Measurements from ENCODE around the gene FNIP2. TPM values are rescaled to one million over a fixed set of nuclear protein-coding genes. Genes with fewer than 3 reads are reported as not detected.
"Not testable (repeated sequence)": the region's sequence is repeated elsewhere in the genome, so short reads cannot be mapped to it uniquely, and the experiment has no call there.

FNIP2 gene
- polyA plus RNA-seq, 1 of the 3 experiments (the other 2 are of a cell fraction): 0.97 TPM

- H3K27ac ChIP-seq (ENCODE audit: low read depth in 2 of 2, low read length in 1 of 2); H3K4me2 ChIP-seq; H3K4me3 ChIP-seq (ENCODE audit: low read depth in 2 of 2, low read length in 1 of 2); H3K9ac ChIP-seq; H3K27me3 ChIP-seq (ENCODE audit: insufficient read depth); DNase-seq; H3K79me2 ChIP-seq (ENCODE audit: insufficient read depth); H3K4me1 ChIP-seq (ENCODE audit: control insufficient read depth in 1 of 2, insufficient read depth in 2 of 2, low read depth in 1 of 2, low read length in 1 of 2); H2AFZ ChIP-seq (ENCODE audit: low read depth); CTCF ChIA-PET; H4K20me1 ChIP-seq (ENCODE audit: insufficient read depth); H3K9me3 ChIP-seq; POLR2A ChIA-PET; H3F3A ChIP-seq (replicated peaks; ENCODE audit: insufficient read depth); H3K36me3 ChIP-seq (replicated peaks in 1 of 2; ENCODE audit: control insufficient read depth in 1 of 2, insufficient read depth in 2 of 2, low read length in 1 of 2); H3K9me2 ChIP-seq: not testable (repeated sequence)
- WGBS (ENCODE audit: low lambda C conversion rate): 63% methylated on average over 8 of the region's 8 CpGs
Measured at GRCh38 chr4:158920452-158920996, 151.7 kb downstream of the FNIP2 start.

- H3K4me2 ChIP-seq; H3K9ac ChIP-seq; H3K9me3 ChIP-seq; H3F3A ChIP-seq (replicated peaks; ENCODE audit: insufficient read depth); H2AFZ ChIP-seq (ENCODE audit: low read depth); H3K4me1 ChIP-seq (ENCODE audit: control insufficient read depth in 1 of 2, insufficient read depth in 2 of 2, low read depth in 1 of 2, low read length in 1 of 2); H3K27me3 ChIP-seq (ENCODE audit: insufficient read depth); H3K9me2 ChIP-seq; H4K20me1 ChIP-seq (ENCODE audit: insufficient read depth); CTCF ChIA-PET; H3K79me2 ChIP-seq (ENCODE audit: insufficient read depth); H3K27ac ChIP-seq (ENCODE audit: low read depth in 2 of 2, low read length in 1 of 2); DNase-seq; H3K36me3 ChIP-seq (replicated peaks in 1 of 2; ENCODE audit: control insufficient read depth in 1 of 2, insufficient read depth in 2 of 2, low read length in 1 of 2); H3K4me3 ChIP-seq (ENCODE audit: low read depth in 2 of 2, low read length in 1 of 2): not testable (repeated sequence)
- POLR2A ChIA-PET: interaction anchor here (1.0 to 1.2 kb wide), 2 partner anchors 21 to 26 kb away, joined by 3 read pairs; no protein-coding TSS in a partner anchor
- WGBS (ENCODE audit: low lambda C conversion rate): 84% methylated on average over 7 of the region's 19 CpGs
Measured at GRCh38 chr4:158927774-158928173, 158.9 kb downstream of the FNIP2 start.

GRCh38 chr4:158929939-158930638 lies 161.3 kb downstream of the FNIP2 start:
- Histone ChIP-seq H3K27ac (ENCODE audit: low read depth in 2 of 2, low read length in 1 of 2) (no peak overlapping the region), H3K4me2 (no peak overlapping the region), H3K4me1 (ENCODE audit: control insufficient read depth in 1 of 2, insufficient read depth in 2 of 2, low read depth in 1 of 2, low read length in 1 of 2) (no peaks in the 10 kb centered on the region), H3K79me2 (ENCODE audit: insufficient read depth) (no peaks in the 10 kb centered on the region), H4K20me1 (ENCODE audit: insufficient read depth) (no peaks in the 10 kb centered on the region), H3K27me3 (ENCODE audit: insufficient read depth) (no peaks in the 10 kb centered on the region), H3K4me3 (ENCODE audit: low read depth in 2 of 2, low read length in 1 of 2) (no peak overlapping the region), H3F3A (replicated peaks; ENCODE audit: insufficient read depth) (no peaks in the 10 kb centered on the region), H3K9me3 (no peaks in the 10 kb centered on the region), H2AFZ (ENCODE audit: low read depth) (0 out of 2 replicates have a peak overlapping the region, but pooled peaks have one; percentile 6), H3K36me3 (replicated peaks in 1 of 2; ENCODE audit: control insufficient read depth in 1 of 2, insufficient read depth in 2 of 2, low read length in 1 of 2) (no peaks in the 10 kb centered on the region), H3K9me2 (no peaks in the 10 kb centered on the region), H3K9ac (no peak overlapping the region)
- DNase-seq: no peak
- CTCF ChIA-PET: no interaction called here
- POLR2A ChIA-PET: no interaction called here
- 60% methylated on average over 5 of the region's 5 CpGs for WGBS (ENCODE audit: low lambda C conversion rate)
- TF ChIP-seq TEAD4 (IDR thresholded peaks at IDR 0.05; ENCODE audit: borderline replicate concordance, insufficient read depth) (no peak), TCF12 (IDR thresholded peaks at IDR 0.05) (no peak), GATA2 (CRISPR knock-in tag; IDR thresholded peaks at IDR 0.05) (no peak), SIN3A (IDR thresholded peaks at IDR 0.05; ENCODE audit: borderline replicate concordance, low read depth, low read length) (no peak), YY1 (IDR thresholded peaks at IDR 0.05; ENCODE audit: low read depth) (no peak), FOSL2 (IDR thresholded peaks at IDR 0.05; ENCODE audit: borderline replicate concordance, low read depth) (no peak), NFIC (IDR thresholded peaks at IDR 0.05; ENCODE audit: borderline replicate concordance) (no peak), GABPA (IDR thresholded peaks at IDR 0.05; ENCODE audit: low read depth) (no peak), SMC3 (IDR thresholded peaks at IDR 0.05; ENCODE audit: low read depth, low read length) (no peak), RCOR1 (IDR thresholded peaks at IDR 0.05; ENCODE audit: low read length) (no peak), FOXJ3 (CRISPR knock-in tag; IDR thresholded peaks at IDR 0.05) (no peak), RAD21 (IDR thresholded peaks at IDR 0.05; ENCODE audit: low read length) (no peak), NRF1 (IDR thresholded peaks at IDR 0.05; ENCODE audit: low read depth, low read length) (no peak), POLR2AphosphoS5 (IDR thresholded peaks at IDR 0.05; ENCODE audit: low read depth, low read length) (no peak)
- TF ChIP-seq, protein P1, sequence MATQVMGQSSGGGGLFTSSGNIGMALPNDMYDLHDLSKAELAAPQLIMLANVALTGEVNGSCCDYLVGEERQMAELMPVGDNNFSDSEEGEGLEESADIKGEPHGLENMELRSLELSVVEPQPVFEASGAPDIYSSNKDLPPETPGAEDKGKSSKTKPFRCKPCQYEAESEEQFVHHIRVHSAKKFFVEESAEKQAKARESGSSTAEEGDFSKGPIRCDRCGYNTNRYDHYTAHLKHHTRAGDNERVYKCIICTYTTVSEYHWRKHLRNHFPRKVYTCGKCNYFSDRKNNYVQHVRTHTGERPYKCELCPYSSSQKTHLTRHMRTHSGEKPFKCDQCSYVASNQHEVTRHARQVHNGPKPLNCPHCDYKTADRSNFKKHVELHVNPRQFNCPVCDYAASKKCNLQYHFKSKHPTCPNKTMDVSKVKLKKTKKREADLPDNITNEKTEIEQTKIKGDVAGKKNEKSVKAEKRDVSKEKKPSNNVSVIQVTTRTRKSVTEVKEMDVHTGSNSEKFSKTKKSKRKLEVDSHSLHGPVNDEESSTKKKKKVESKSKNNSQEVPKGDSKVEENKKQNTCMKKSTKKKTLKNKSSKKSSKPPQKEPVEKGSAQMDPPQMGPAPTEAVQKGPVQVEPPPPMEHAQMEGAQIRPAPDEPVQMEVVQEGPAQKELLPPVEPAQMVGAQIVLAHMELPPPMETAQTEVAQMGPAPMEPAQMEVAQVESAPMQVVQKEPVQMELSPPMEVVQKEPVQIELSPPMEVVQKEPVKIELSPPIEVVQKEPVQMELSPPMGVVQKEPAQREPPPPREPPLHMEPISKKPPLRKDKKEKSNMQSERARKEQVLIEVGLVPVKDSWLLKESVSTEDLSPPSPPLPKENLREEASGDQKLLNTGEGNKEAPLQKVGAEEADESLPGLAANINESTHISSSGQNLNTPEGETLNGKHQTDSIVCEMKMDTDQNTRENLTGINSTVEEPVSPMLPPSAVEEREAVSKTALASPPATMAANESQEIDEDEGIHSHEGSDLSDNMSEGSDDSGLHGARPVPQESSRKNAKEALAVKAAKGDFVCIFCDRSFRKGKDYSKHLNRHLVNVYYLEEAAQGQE (IDR thresholded peaks at IDR 0.05; ENCODE audit: low read depth, low read length): no peak
- TF ChIP-seq, protein P2, sequence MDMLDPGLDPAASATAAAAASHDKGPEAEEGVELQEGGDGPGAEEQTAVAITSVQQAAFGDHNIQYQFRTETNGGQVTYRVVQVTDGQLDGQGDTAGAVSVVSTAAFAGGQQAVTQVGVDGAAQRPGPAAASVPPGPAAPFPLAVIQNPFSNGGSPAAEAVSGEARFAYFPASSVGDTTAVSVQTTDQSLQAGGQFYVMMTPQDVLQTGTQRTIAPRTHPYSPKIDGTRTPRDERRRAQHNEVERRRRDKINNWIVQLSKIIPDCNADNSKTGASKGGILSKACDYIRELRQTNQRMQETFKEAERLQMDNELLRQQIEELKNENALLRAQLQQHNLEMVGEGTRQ (IDR thresholded peaks at IDR 0.05; ENCODE audit: borderline replicate concordance, low read depth, low read length): no peak

Measured in SK-N-SH (cell line).